ENCODE data around the gene ASPN.
"Not testable (repeated sequence)": the region's sequence is repeated elsewhere in the genome, so short reads cannot be mapped to it uniquely, and the experiment has no call there.

The ASPN gene

GRCh38 chr9:92432972-92433548 lies 49.2 kb downstream of the ASPN start:
- no peaks in the 10 kb centered on the region for H3K36me3 ChIP-seq (ENCODE audit: insufficient read depth, low read length)
- no peaks in the 10 kb centered on the region for H3K27me3 ChIP-seq (ENCODE audit: control insufficient read depth in 1 of 2, insufficient read depth in 2 of 2, low read length in 2 of 2)
- no peak overlapping the region for H3K4me3 ChIP-seq (ENCODE audit: low read depth in 1 of 2, low read length in 2 of 2)
- H3K4me1 ChIP-seq (ENCODE audit: insufficient read depth, low read length): no peaks in the 10 kb centered on the region
- no peaks in the 10 kb centered on the region for H3K9me3 ChIP-seq (ENCODE audit: low read length)
- H3K27ac ChIP-seq (ENCODE audit: low read depth, low read length): no peak overlapping the region
- no peak overlapping the region for H3K9ac ChIP-seq (ENCODE audit: low read length)

- H3K9me3 ChIP-seq (ENCODE audit: low read length): no peaks in the 10 kb centered on the region
- no peak overlapping the region for H3K27ac ChIP-seq (ENCODE audit: low read depth, low read length)
- no peak overlapping the region for H3K4me3 ChIP-seq (ENCODE audit: low read depth in 1 of 2, low read length in 2 of 2)
- no peak overlapping the region for H3K9ac ChIP-seq (ENCODE audit: low read length)
- no peaks in the 10 kb centered on the region for H3K4me1 ChIP-seq (ENCODE audit: insufficient read depth, low read length)
- H3K27me3 ChIP-seq (ENCODE audit: control insufficient read depth in 1 of 2, insufficient read depth in 2 of 2, low read length in 2 of 2): no peaks in the 10 kb centered on the region
- H3K36me3 ChIP-seq (ENCODE audit: insufficient read depth, low read length): no peaks in the 10 kb centered on the region
These were observed 50.0 kb downstream of the ASPN start for GRCh38 chr9:92432350-92432749.

GRCh38 chr9:92429836-92430235 lies 52.5 kb downstream of the ASPN start:
- Histone ChIP-seq H3K9me3 (ENCODE audit: low read length) (no peaks in the 10 kb centered on the region), H3K4me1 (ENCODE audit: insufficient read depth, low read length) (peaks cover 7% of the 10 kb centered on the region), H3K4me3 (ENCODE audit: low read depth in 1 of 2, low read length in 2 of 2) (no peak overlapping the region), H3K36me3 (ENCODE audit: insufficient read depth, low read length) (no peaks in the 10 kb centered on the region), H3K27me3 (ENCODE audit: control insufficient read depth in 1 of 2, insufficient read depth in 2 of 2, low read length in 2 of 2) (no peaks in the 10 kb centered on the region), H3K9ac (ENCODE audit: low read length) (no peak overlapping the region), H3K27ac (ENCODE audit: low read depth, low read length) (no peak overlapping the region)

DNA sequence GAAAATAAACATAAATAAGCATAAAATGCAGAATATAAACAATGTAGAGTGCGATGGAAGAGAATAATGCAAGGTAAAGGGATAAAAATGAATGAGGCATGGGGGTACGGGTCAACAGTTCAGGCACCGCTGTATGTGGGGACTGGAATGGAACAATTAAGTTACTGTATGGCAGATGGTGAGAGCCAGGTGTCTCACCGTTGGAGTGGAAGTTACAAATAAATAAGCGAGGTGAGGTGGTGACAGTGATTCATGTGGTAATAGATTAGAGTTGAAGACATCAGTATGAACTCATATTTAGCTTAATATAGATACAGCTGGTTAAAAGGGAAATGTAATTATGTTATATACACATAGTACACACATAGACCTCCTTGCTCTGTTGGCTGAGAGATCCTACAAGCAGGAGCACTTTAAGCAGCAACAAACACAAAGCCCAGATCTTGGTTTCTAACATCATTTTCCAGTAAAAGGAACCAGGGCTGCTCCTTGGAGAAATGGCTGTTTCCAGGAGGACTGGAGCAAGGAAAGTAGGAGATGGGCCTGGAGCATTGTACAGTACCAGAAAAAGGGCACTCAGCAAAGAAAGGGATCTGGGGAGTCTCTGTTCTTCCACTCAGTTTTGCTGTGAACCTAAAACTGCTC lies 55.7 kb downstream of the ASPN start:
- Histone ChIP-seq H3K36me3 (ENCODE audit: insufficient read depth, low read length) (no peaks in the 10 kb centered on the region), H3K27ac (ENCODE audit: low read depth, low read length) (no peak overlapping the region), H3K9ac (ENCODE audit: low read length) (no peak overlapping the region), H3K4me1 (ENCODE audit: insufficient read depth, low read length) (peaks cover 7% of the 10 kb centered on the region), H3K27me3 (ENCODE audit: control insufficient read depth in 1 of 2, insufficient read depth in 2 of 2, low read length in 2 of 2) (no peaks in the 10 kb centered on the region), H3K9me3 (ENCODE audit: low read length) (no peaks in the 10 kb centered on the region), H3K4me3 (ENCODE audit: low read depth in 1 of 2, low read length in 2 of 2) (no peak overlapping the region)

- H3K27ac ChIP-seq (ENCODE audit: low read depth, low read length): peak overlapping the region; percentile 2
- H3K4me1 ChIP-seq (ENCODE audit: insufficient read depth, low read length): peaks cover 7% of the 10 kb centered on the region
- no peak overlapping the region for H3K4me3 ChIP-seq (ENCODE audit: low read depth in 1 of 2, low read length in 2 of 2)
- no peak overlapping the region for H3K9ac ChIP-seq (ENCODE audit: low read length)
- H3K9me3 ChIP-seq (ENCODE audit: low read length): no peaks in the 10 kb centered on the region
- H3K36me3 ChIP-seq (ENCODE audit: insufficient read depth, low read length): no peaks in the 10 kb centered on the region
- no peaks in the 10 kb centered on the region for H3K27me3 ChIP-seq (ENCODE audit: control insufficient read depth in 1 of 2, insufficient read depth in 2 of 2, low read length in 2 of 2)
These were observed 56.8 kb downstream of the ASPN start for GRCh38 chr9:92425474-92425873.

DNA sequence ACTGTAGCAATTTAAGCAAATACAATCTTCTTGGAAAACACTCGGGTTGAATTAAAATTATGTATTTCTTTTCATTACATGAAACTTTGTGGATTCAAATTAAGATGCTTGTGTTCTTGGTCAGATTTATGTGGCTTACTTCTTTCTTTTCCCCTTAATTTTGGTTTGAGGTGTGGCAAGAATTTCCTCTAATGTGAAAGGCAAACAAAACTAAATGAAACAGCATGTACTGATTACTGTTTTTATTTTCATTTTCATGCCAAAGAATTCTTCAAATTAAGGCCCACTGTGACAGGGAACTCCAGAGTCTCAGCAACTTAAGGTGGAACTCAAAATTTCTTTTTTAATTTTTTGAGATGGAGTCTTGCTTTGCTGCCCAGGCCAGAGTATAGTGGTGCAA lies 58.0 kb downstream of the ASPN start, which contains the start of gene OMD:
Gene OMD (minus strand): TSS at position 132 of the 400 bp plus-strand sequence. CDS start 6,913 bp downstream, outside the sequence.
- H3K9ac ChIP-seq (ENCODE audit: low read length): no peak within 1 kb of the TSS
- H3K4me3 ChIP-seq (ENCODE audit: low read depth in 1 of 2, low read length in 2 of 2): no peak within 1 kb of the TSS
- H3K36me3 ChIP-seq (ENCODE audit: insufficient read depth, low read length): no peaks in the 10 kb centered on the region
- H3K9me3 ChIP-seq (ENCODE audit: low read length): no peaks in the 10 kb centered on the region
- H3K27ac ChIP-seq (ENCODE audit: low read depth, low read length): peak within 1 kb of the TSS; percentile 2
- H3K4me1 ChIP-seq (ENCODE audit: insufficient read depth, low read length): peaks cover 7% of the 10 kb centered on the region
- H3K27me3 ChIP-seq (ENCODE audit: control insufficient read depth in 1 of 2, insufficient read depth in 2 of 2, low read length in 2 of 2): no peaks in the 10 kb centered on the region

- Histone ChIP-seq H3K27me3 (ENCODE audit: control insufficient read depth in 1 of 2, insufficient read depth in 2 of 2, low read length in 2 of 2) (no peaks in the 10 kb centered on the region), H3K9ac (ENCODE audit: low read length) (no peak overlapping the region), H3K4me1 (ENCODE audit: insufficient read depth, low read length) (peaks cover 7% of the 10 kb centered on the region), H3K4me3 (ENCODE audit: low read depth in 1 of 2, low read length in 2 of 2) (no peak overlapping the region), H3K27ac (ENCODE audit: low read depth, low read length) (no peak overlapping the region), H3K36me3 (ENCODE audit: insufficient read depth, low read length) (no peaks in the 10 kb centered on the region), H3K9me3 (ENCODE audit: low read length) (no peaks in the 10 kb centered on the region)
These were observed 58.7 kb downstream of the ASPN start for GRCh38 chr9:92423612-92424011.

GRCh38 chr9:92422611-92423338 lies 59.5 kb downstream of the ASPN start:
- Histone ChIP-seq H3K27me3 (ENCODE audit: control insufficient read depth in 1 of 2, insufficient read depth in 2 of 2, low read length in 2 of 2) (no peaks in the 10 kb centered on the region), H3K4me1 (ENCODE audit: insufficient read depth, low read length) (peaks cover 7% of the 10 kb centered on the region), H3K27ac (ENCODE audit: low read depth, low read length) (no peak overlapping the region), H3K9ac (ENCODE audit: low read length) (no peak overlapping the region), H3K36me3 (ENCODE audit: insufficient read depth, low read length) (no peaks in the 10 kb centered on the region), H3K4me3 (ENCODE audit: low read depth in 1 of 2, low read length in 2 of 2) (no peak overlapping the region), H3K9me3 (ENCODE audit: low read length) (no peaks in the 10 kb centered on the region)

DNA sequence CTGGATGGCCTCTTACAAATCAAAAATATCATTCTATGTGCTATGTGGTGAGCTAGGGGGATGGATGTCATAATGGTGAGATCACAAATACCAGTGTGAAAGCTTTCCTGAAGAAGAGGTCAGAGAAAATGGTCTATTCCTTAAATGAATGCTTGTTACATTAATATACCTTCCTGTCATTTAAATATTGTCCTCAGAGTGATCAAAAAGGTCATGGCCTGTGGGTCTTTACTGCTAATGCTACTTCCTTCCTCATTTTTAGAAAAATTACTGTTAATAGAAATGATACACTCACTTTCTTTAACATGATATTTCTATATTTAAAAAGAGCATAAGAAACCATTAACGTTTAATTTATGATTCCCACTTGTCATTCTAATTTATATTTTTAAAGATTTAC lies 67.7 kb downstream of the ASPN start:
- Histone ChIP-seq H3K27me3 (ENCODE audit: control insufficient read depth in 1 of 2, insufficient read depth in 2 of 2, low read length in 2 of 2) (no peaks in the 10 kb centered on the region), H3K36me3 (ENCODE audit: insufficient read depth, low read length) (no peaks in the 10 kb centered on the region), H3K27ac (ENCODE audit: low read depth, low read length) (no peak overlapping the region), H3K9me3 (ENCODE audit: low read length) (no peaks in the 10 kb centered on the region), H3K4me3 (ENCODE audit: low read depth in 1 of 2, low read length in 2 of 2) (no peak overlapping the region), H3K4me1 (ENCODE audit: insufficient read depth, low read length) (peaks cover 11% of the 10 kb centered on the region), H3K9ac (ENCODE audit: low read length) (no peak overlapping the region)

- H3K27me3 ChIP-seq (ENCODE audit: control insufficient read depth in 1 of 2, insufficient read depth in 2 of 2, low read length in 2 of 2); H3K36me3 ChIP-seq (ENCODE audit: insufficient read depth, low read length); H3K9ac ChIP-seq (ENCODE audit: low read length); H3K4me3 ChIP-seq (ENCODE audit: low read depth in 1 of 2, low read length in 2 of 2); H3K9me3 ChIP-seq (ENCODE audit: low read length); H3K27ac ChIP-seq (ENCODE audit: low read depth, low read length): not testable (repeated sequence)
- peaks cover 18% of the 10 kb centered on the region for H3K4me1 ChIP-seq (ENCODE audit: insufficient read depth, low read length)
These were observed 71.1 kb downstream of the ASPN start for GRCh38 chr9:92411157-92411556.

- no peaks in the 10 kb centered on the region for H3K9me3 ChIP-seq (ENCODE audit: low read length)
- H3K27ac ChIP-seq (ENCODE audit: low read depth, low read length): no peak overlapping the region
- H3K27me3 ChIP-seq (ENCODE audit: control insufficient read depth in 1 of 2, insufficient read depth in 2 of 2, low read length in 2 of 2): no peaks in the 10 kb centered on the region
- peaks cover 30% of the 10 kb centered on the region for H3K4me1 ChIP-seq (ENCODE audit: insufficient read depth, low read length)
- no peaks in the 10 kb centered on the region for H3K36me3 ChIP-seq (ENCODE audit: insufficient read depth, low read length)
- H3K9ac ChIP-seq (ENCODE audit: low read length): no peak overlapping the region
- no peak overlapping the region for H3K4me3 ChIP-seq (ENCODE audit: low read depth in 1 of 2, low read length in 2 of 2)
These were observed 73.4 kb downstream of the ASPN start for GRCh38 chr9:92408747-92409478.

Data from muscle layer of colon (tissue), 2 donors.